GM20000 (cell line): ENCODE measurements around the gene ENTR1.
A peak's percentile ranks its signal among the peaks of the same experiment; 100 is the strongest.

Source experiments
- DNase-seq: peaks from one replicate; pipeline ENCODE4 v3.0.0; 2012; ENCODE audit warnings: low spot score
- TF ChIP-seq, protein P1 (sequence below): IDR thresholded peaks from 2 replicates; pipeline ENCODE4 v1.5.1; 2012; ENCODE audit warnings: mild to moderate bottlenecking, control low read depth; ENCODE audit errors: extremely low read depth, missing control alignments

ENTR1 gene

DNA sequence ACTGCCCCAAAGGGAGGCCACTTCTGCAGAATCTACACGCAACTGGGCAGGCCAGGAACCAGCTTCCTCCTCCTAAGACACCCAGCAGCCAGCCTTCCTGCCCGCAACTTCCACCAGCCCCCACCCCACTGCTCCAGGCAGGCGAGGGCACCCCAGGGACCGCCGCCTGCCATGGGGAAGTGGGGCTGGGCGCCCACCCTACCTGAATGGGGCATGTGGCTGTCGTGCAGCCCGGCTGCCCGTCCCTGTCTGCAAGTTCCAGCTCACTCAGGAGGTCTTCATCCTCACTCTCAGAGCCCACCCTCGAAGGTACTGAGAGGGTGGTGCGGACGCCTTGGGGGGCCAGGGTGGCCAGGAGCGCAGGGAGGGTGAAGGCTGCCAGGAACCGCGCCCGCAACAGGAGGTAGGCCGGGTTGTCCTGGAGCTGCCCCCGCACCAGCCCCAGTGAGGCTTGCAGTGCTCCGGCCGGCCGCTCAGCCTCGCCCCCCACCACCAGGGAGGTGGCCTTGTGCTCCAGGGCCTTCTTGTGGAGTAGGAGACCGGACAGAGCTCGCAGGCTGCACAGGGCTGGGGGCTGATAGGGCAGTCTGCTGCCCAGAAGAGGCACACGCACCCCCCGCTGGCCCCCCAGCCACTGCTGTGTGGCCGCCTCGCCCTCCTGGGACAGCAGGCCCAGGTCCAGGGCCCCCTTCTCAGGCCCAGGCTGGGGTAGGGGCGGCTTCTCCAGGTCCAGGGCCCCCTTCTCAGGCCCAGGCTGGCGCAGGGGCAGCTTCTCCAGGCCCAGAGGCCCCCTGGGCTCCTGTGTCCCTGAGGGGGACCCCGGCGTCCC is 32.9 kb downstream of the ENTR1 start:
- no peak for DNase-seq
- TF ChIP-seq, protein P1, sequence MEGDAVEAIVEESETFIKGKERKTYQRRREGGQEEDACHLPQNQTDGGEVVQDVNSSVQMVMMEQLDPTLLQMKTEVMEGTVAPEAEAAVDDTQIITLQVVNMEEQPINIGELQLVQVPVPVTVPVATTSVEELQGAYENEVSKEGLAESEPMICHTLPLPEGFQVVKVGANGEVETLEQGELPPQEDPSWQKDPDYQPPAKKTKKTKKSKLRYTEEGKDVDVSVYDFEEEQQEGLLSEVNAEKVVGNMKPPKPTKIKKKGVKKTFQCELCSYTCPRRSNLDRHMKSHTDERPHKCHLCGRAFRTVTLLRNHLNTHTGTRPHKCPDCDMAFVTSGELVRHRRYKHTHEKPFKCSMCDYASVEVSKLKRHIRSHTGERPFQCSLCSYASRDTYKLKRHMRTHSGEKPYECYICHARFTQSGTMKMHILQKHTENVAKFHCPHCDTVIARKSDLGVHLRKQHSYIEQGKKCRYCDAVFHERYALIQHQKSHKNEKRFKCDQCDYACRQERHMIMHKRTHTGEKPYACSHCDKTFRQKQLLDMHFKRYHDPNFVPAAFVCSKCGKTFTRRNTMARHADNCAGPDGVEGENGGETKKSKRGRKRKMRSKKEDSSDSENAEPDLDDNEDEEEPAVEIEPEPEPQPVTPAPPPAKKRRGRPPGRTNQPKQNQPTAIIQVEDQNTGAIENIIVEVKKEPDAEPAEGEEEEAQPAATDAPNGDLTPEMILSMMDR = no peak

DNA sequence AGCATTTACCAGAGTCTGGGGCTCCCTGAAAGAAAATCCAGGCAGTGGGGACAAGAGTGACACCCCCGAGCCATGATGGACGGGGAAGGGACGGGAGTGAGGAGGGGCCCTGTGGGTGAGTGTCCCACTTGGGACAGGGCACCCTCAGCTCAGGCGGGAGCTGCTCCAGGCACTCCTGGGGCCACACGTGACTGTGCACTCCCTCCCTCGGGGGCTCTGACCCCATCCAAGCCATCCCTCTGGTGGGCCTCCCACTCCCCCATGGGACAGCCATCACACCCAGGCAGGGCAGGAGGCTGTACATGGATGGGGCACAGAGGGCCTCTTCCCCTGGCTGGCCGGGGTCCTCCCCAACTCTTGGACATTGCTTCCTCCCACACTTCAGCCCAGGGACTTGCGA is 34.0 kb downstream of the ENTR1 start:
- TF ChIP-seq, protein P1 = no peak

DNA sequence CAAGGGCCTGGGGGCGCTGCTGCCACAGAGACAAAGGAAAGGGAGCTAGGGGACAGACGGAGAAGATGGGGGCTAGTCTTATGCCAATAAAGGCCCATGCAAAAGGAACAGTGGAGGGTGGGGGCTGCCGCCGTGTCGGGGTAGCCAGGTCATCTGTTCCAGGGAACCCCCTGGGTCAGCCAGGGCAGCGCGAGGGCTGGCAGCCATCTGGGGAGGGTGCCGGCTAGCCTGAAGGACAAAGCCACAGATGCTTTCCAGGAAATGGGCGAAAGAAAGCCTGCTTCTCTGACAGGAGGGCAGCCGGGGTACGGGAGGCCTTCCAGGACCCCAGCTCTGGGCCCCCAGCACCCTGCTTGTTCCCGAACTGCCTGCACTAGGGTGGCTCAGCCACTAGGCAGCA is 35.3 kb downstream of the ENTR1 start:
- TF ChIP-seq, protein P1 = no peak
- DNase-seq = no peak

More for the DNA sequence above, 34.0 kb downstream of the ENTR1 start:
- no peak for DNase-seq

DNA sequence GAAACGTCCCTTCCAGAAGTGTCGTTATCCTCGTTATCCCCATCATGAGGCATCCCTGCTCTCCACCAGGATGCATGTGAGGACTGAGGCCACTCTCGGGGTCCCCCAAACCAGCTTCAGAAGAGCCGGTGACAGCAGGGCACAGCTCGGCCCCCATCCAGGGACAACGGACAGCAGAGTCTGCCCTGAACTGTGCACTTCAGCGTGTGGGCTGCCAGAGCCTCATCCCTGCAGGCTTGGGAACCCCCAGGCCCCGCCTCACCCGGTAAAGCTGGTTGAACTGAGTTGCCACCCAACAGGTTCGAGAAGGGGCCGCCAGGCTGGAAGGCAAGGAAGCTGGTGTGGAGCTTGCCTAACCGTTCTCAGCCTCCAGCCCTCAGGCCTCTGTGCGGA is 36.2 kb downstream of the ENTR1 start:
- TF ChIP-seq, protein P1 = no peak
- no peak for DNase-seq

DNA sequence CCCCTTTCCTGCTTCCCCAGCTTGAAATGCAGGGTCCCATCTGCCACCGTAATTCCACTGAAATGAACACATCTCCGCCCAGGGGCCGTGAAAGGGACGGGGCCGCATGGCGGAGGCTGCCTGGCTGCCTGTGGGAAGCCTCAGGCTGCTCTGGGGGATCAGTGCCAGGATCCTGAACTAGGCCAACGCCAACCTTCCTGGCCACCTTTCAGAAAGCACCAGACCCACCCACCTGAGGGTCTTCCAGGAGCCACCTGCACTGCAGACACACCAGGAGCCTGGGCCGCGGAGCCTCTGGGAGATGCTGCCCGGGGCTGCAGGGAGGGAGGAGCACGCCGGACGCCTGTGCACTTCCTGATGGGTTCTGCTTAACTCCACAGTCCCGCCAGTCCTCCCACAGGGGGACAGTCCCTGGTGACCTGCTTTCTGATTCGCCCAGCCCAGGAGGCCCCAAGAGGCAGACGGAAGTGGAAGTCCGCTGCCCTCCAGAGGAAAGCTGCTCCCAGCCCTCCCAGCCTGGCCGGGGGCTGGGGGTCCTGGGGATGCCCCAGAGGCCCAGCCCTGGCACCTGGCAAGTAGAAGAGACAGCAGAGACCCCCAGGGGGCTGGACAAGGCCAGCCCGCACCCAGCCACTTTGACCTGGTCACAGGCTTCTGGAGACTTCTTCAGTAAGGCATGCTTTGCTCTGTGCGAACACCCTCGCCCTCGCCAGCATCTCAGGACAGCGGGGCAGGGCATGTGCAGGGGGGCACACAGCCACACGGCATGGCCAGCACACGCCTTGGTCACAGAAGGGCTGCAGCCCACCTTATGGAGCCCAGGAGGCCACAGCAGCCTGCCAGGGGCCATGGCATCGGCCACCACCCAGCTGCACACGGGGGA is 36.9 kb downstream of the ENTR1 start, which contains the start of gene CARD9:
Gene CARD9 (minus strand): TSS at position 370 of the 883 bp plus-strand sequence. CDS start 1,591 bp downstream, outside the sequence.
- peak; percentile 83 for DNase-seq
- TF ChIP-seq, protein P1 = no peak

DNA sequence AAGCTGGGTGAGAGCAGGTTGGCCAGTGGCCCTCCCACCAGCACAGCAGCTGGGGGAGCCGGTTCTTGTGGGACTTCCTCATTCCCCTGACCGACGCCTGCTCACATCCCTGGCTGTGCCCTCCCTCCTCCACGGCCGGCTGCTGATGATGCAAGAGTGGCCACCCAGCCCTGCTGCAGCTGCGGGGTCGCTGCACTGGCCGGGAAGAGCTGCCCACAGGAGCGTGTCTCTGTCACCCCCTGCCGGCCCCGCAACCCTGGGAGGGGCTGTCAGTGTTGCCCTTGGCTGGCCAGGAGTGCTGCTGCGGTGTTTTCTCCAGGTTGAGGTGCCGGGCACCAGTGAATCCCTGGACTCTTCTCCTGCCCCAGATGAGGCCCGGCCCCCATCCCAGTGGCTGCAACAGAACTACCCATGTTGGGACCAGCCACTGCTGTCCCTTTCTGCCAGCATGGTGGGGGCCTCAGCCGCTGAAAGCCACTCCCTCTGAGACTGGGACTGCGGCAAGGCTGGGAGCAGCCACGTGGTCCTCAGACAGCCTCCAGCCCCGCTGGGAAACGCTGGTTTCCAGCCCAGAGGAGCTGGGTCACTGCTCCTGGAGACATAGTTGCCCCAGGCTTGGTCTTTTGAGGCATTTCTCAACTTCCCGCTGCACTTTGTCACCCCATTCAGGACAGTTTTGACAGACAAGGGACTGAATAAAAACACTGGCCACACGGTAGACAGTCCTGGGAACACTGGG is 37.7 kb downstream of the ENTR1 start:
- TF ChIP-seq, protein P1 = no peak
- peak; percentile 65 for DNase-seq

DNA sequence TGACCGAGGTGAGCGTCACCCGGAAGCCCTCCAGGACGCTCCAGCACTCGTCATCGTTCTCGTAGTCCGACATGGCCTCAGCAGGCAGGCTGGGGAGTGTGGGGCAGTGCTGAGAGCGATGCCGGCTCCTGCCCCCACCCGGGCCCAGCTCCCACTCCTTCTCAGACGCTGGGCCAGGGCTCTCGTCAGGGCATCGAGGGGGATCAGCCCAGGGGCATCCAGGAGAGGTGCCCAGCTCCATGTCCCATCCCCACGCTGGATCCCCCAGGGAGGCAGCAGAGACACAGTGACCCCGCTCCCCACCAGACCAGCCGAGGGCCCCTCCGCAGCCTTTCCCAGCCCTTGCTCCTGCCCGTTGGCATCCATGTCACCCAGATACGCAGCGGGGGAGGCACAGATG is 38.4 kb downstream of the ENTR1 start:
- DNase-seq = no peak
- TF ChIP-seq, protein P1 = no peak
